GM18499 (cell line): Measurements from ENCODE around the gene PDE4B.

Source experiments
- ATAC-seq: cut with Tn5 transposase; IDR thresholded peaks from one replicate; pipeline ENCODE4 v1.9.1; 2021; ENCODE audit warnings: moderate number of reproducible peaks; ENCODE audit not compliant: insufficient read depth, unreplicated experiment

PDE4B gene

GRCh38 chr1:65792669-65793358 lies at the start of gene PDE4B:
Gene PDE4B, plus strand, starts transcription at chr1:65792895.
- ATAC-seq: no peak

- no peak for ATAC-seq
Observed at GRCh38 chr1:65744731-65745130, 48.0 kb upstream of the PDE4B start.

- ATAC-seq: no peak
Observed at GRCh38 chr1:65751961-65752360, 40.7 kb upstream of the PDE4B start.

- no peak for ATAC-seq
Observed at GRCh38 chr1:65756616-65757015, 36.1 kb upstream of the PDE4B start.

GRCh38 chr1:65757531-65757930 lies 35.2 kb upstream of the PDE4B start:
- ATAC-seq: no peak

GRCh38 chr1:65758128-65758527 lies 34.6 kb upstream of the PDE4B start:
- ATAC-seq: no peak

- ATAC-seq: no peak
Observed at GRCh38 chr1:65759516-65759915, 33.2 kb upstream of the PDE4B start.

- no peak for ATAC-seq
Observed at GRCh38 chr1:65762081-65762862, 30.4 kb upstream of the PDE4B start.

- no peak for ATAC-seq
Observed at GRCh38 chr1:65764052-65764451, 28.6 kb upstream of the PDE4B start.

GRCh38 chr1:65765631-65766030 lies 27.1 kb upstream of the PDE4B start:
- no peak for ATAC-seq

GRCh38 chr1:65769636-65770035 lies 23.1 kb upstream of the PDE4B start:
- no peak for ATAC-seq

GRCh38 chr1:65772607-65773006 lies 20.1 kb upstream of the PDE4B start:
- no peak for ATAC-seq

GRCh38 chr1:65773391-65774123 lies 19.1 kb upstream of the PDE4B start:
- no peak for ATAC-seq

GRCh38 chr1:65788762-65789161 lies 3.9 kb upstream of the PDE4B start:
- no peak for ATAC-seq

- no peak for ATAC-seq
Observed at GRCh38 chr1:65791396-65791795, 1.3 kb upstream of the PDE4B start.

- no peak for ATAC-seq
Observed at GRCh38 chr1:65791801-65792668, 660 bp upstream of the PDE4B start.

GRCh38 chr1:65793359-65793732 lies 651 bp downstream of the PDE4B start:
- ATAC-seq: no peak

- ATAC-seq: no peak
Observed at GRCh38 chr1:65795311-65795710, 2.6 kb downstream of the PDE4B start.

GRCh38 chr1:65799601-65800000 lies 6.9 kb downstream of the PDE4B start:
- ATAC-seq: no peak

GRCh38 chr1:65804584-65804983 lies 11.9 kb downstream of the PDE4B start:
- ATAC-seq: no peak
